Kidney epithelial cell (primary cell): ENCODE measurements around the gene MEGF6. TPM values are rescaled to one million over a fixed set of nuclear protein-coding genes. Genes with fewer than 3 reads are reported as not detected.

Experiments
- DNase-seq: peaks from one replicate; pipeline ENCODE4 v3.0.0-alpha.2; 2010; ENCODE audit warnings: low read depth
- H3K27me3 ChIP-seq: 2 replicates; pipeline ENCODE4 v1.6.0; 2011; ENCODE audit warnings: low read length; ENCODE audit not compliant: control insufficient read depth, insufficient read depth
- H3K36me3 ChIP-seq: 2 replicates; pipeline ENCODE4 v1.5.1; 2011; ENCODE audit warnings: low read length; ENCODE audit not compliant: control insufficient read depth, insufficient read depth
- H3K4me3 ChIP-seq: 2 replicates; pipeline ENCODE4 v1.5.1; 2011; ENCODE audit warnings: low read depth, mild to moderate bottlenecking, control low read depth, low read length
- total RNA-seq: library from RNA; depleted of rRNA; stranded (reverse); fragments of >200 nt; gene quantifications from 2 replicates; pipeline ENCODE4 v1.2.3, GENCODE V29; 2015
- TF ChIP-seq, protein P1 (sequence below): IDR thresholded peaks from 2 replicates; pipeline ENCODE4 v1.5.1; 2011; ENCODE audit warnings: mild to moderate bottlenecking, moderate library complexity, low read length, control low read depth, inconsistent platforms; ENCODE audit not compliant: insufficient read depth, poor library complexity, severe bottlenecking

Gene MEGF6
- total RNA-seq, 1 donor from 2014 or later: 13.1 TPM

DNA sequence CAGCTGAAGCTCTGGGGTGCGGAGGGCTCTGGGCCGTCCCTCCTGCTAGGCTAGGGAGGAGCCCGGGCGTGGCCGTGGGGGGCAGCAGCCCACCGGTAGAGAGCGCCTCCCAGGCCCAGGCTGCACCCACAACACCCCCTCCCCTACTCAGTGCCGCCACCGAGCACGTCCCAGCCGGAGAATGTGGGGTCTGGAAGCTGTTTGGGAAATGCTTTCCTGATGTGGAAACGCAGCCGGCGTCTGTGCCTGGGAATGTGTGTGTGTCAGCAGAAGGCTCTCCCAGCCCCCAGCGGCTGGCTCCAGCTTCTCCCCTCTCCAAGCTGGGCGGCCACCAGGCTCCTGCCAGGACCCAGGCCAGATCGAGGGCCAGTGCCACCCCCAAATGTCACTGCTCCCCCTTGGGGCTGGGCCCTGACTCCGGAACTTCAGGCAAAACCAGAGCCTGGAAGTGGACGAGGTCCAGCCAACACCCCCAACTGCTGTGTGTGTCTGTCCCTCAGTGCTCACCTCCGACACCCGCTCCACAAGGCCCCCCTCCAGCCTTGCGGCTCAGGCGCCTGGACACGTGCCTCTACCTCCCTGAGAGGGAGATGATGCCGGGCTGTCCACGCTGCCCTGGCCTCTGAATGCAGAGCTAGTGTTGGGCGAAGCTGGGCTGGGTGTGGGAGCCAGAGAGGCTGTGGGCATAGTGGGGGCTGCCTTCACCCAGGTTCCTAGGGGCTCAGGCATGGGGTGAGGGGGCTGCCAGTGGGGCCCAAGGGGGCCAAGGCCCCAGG, 74.7 kb downstream of the MEGF6 start:
- Histone ChIP-seq H3K36me3 (no peaks in the 10 kb centered on the region), H3K4me3 (no peak overlapping the region), H3K27me3 (peaks cover 16% of the 10 kb centered on the region)
- TF ChIP-seq, protein P1, sequence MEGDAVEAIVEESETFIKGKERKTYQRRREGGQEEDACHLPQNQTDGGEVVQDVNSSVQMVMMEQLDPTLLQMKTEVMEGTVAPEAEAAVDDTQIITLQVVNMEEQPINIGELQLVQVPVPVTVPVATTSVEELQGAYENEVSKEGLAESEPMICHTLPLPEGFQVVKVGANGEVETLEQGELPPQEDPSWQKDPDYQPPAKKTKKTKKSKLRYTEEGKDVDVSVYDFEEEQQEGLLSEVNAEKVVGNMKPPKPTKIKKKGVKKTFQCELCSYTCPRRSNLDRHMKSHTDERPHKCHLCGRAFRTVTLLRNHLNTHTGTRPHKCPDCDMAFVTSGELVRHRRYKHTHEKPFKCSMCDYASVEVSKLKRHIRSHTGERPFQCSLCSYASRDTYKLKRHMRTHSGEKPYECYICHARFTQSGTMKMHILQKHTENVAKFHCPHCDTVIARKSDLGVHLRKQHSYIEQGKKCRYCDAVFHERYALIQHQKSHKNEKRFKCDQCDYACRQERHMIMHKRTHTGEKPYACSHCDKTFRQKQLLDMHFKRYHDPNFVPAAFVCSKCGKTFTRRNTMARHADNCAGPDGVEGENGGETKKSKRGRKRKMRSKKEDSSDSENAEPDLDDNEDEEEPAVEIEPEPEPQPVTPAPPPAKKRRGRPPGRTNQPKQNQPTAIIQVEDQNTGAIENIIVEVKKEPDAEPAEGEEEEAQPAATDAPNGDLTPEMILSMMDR: no peak
- no peak for DNase-seq

DNA sequence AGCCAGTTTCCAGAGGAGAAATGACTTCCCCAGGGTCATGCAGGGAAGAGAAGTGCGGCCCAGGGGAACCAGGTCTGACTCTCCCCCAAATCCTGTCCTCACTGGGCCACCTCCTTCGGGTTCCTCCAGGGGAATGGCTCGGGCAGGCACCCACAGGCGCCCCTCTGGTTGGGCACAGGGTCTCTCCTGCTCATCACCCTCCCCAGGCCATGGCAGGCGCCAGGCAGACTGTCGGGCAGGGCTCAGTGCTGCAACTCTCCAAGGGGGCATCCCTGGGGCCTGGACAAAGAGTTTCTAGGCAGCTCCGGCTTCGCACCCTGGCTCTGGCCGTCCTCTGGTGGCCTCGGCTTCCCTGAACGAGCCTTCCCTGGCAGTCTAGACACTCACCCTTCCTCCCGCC, 75.6 kb downstream of the MEGF6 start:
- TF ChIP-seq, protein P1: no peak
- H3K36me3 ChIP-seq: no peaks in the 10 kb centered on the region
- no peak overlapping the region for H3K4me3 ChIP-seq
- no peak for DNase-seq
- peaks cover 16% of the 10 kb centered on the region for H3K27me3 ChIP-seq

DNA sequence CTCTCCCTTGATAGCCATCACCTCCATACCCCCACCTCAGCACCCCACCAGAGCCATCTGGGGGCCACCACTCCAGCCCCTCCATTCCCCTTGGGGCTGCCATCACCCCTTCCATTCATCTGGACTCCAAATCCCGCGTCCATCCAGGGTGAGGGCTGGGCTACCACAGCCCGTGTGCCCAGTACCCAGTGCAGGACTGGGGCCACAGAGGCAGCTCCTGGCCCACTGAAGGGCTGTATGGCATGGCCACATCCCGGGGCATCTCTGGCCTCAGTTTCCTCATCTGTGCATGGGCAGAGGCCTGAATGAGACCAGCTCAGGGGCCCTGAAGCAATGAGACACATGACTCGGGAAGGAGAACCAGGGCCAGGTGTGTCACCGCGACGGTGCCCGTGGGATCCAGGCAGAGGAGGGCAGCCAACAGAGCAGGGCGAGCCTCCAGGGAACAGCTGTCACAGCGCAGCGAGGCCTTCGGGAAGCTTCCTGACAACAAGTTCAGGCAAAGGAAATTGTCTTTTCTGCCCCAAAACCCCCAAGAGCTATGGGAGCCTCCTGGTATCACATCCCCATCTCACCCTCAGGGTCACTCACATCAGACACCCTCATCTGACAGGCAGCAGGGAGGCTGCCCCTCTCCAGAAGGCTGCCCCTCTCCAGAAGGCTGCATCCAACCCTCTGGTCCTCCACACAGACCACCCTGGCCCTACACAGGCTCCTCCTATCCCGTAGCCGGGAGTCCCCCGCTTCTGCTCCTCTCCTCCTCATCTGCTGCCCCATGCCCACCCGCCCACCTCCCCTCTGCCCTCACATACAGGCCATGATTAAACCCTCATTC, 76.3 kb downstream of the MEGF6 start:
- TF ChIP-seq, protein P1: no peak
- Histone ChIP-seq H3K36me3 (no peaks in the 10 kb centered on the region), H3K4me3 (no peak overlapping the region), H3K27me3 (peaks cover 16% of the 10 kb centered on the region)
- DNase-seq: no peak

DNA sequence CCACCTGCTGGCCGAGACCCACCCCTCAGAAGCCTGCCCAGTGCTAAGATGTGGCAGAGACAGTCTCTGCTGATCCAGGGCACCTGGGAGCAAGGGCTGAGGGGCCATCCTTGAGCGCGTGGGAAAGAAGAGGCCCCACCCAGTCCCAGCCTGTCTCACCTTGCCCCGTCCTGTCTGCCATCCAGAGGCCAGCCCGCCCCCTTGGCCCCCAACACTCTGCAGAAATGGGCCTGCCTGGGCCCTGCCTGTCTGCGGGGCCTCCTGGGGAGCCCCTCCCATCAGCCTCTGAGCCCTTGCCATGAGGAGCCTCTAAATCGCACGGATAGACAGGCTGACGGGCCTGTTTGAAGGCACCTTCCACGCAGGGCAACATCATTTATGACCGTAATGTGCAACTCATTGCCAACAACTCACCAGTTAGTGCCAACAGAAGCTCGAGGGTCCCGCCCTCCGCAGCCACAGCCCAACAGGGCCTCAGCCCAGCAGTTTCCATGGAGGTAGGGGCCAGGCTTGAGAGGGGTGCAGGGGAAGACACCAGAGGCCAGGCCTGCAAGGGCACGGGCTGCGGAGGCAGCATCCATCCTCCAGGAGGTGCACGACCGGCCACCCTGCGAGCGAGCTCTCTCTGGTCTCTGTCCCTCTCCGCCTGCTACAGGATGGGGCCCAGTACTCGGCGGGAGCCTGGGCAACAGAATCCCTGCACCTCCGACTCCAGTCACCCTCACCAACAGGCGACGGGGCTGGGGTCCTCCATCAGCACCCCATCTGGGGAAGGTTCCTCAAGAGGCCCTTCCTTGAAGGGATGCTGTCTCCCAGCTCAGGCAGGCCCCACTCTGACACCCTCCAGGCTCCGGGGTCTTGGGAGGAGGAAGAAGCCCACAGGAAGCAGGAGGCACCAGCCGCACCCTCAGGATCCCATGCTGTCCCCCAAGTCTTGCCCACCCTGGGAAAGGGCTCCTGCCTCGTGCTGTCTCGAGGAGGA, 78.0 kb downstream of the MEGF6 start:
- H3K4me3 ChIP-seq: no peak overlapping the region

DNA sequence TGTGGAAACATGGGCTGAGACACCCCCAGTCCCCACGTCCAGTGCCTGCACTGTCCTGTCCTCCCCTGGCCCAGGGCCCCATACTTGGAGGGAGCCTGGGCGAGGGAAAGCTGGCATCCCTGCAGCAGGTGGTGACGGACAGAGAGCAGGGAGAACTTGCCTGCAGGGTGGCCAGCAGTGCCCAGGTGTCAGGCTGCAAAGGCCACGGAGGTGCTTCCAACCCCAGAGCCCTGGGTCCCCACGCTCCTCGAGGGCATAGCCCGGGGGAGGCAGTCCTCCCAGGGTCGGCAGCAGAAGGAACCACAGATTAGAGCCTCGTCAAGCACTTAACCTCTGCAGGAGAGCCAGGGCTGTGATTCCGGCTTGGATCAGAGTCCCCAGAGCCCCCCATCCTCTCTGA, 79.4 kb downstream of the MEGF6 start:
- Histone ChIP-seq H3K36me3 (no peaks in the 10 kb centered on the region), H3K4me3 (no peak overlapping the region), H3K27me3 (peaks cover 16% of the 10 kb centered on the region)
- DNase-seq: no peak
- TF ChIP-seq, protein P1: no peak

More for the DNA sequence above, 78.0 kb downstream of the MEGF6 start:
- peaks cover 16% of the 10 kb centered on the region for H3K27me3 ChIP-seq
- H3K36me3 ChIP-seq: no peaks in the 10 kb centered on the region
- no peak for DNase-seq
- TF ChIP-seq, protein P1: no peak
